Measurements from ENCODE around the gene PIP4K2A. TPM values are rescaled to one million over a fixed set of nuclear protein-coding genes. Genes with fewer than 3 reads are reported as not detected.

PIP4K2A gene
- total RNA-seq, result 10 to 100 TPM; 13.2 to 17.4 TPM

GRCh38 chr10:22714479-22715289 is at the start of gene PIP4K2A:
PIP4K2A (minus strand) TSS chr10:22714578; CDS start chr10:22714326, 252 bp downstream.
- Histone ChIP-seq H3K27me3 (replicated peaks; ENCODE audit: insufficient read depth) (no peaks in the 10 kb centered on the region), H3K27ac (peak within 1 kb of the TSS; percentile 66 to 74), H3K4me3 (peak within 1 kb of the TSS; percentile 78 to 88), H3K36me3 (no peaks in the 10 kb centered on the region), H3K4me1 (replicated peaks) (no peaks in the 10 kb centered on the region), H3K9me3 (no peaks in the 10 kb centered on the region)
- DNase-seq (ENCODE audit: low spot score), result peak; percentile 55
- TF ChIP-seq CTCF (IDR thresholded peaks at IDR 0.05) (no peak), POLR2AphosphoS5 (IDR thresholded peaks at IDR 0.05) (no peak)
- intact Hi-C loops (cut with DNase I), result loop anchor here (10.0 kb wide), 2 partner anchors 370 to 700 kb away; partner anchors contain the start of gene SPAG6
- WGBS, result 34% methylated on average over 17 of the region's 83 CpGs

- 77% methylated on average over 1 of the region's 1 CpG for WGBS
- Histone ChIP-seq H3K27ac (no peak overlapping the region), H3K4me1 (replicated peaks) (no peaks in the 10 kb centered on the region), H3K4me3 (no peak overlapping the region), H3K9me3 (no peaks in the 10 kb centered on the region), H3K27me3 (replicated peaks; ENCODE audit: insufficient read depth) (no peaks in the 10 kb centered on the region), H3K36me3 (no peaks in the 10 kb centered on the region)
- no peak for TF ChIP-seq POLR2A (IDR thresholded peaks at IDR 0.05)
- TF ChIP-seq CTCF (IDR thresholded peaks at IDR 0.05), result no peak
- no peak for TF ChIP-seq POLR2AphosphoS5 (IDR thresholded peaks at IDR 0.05)
- intact Hi-C loops (cut with DNase I), result no loop called here
- no peak for DNase-seq (ENCODE audit: low spot score)
Observed at GRCh38 chr10:22761569-22762220, 47.3 kb upstream of the PIP4K2A start.

- TF ChIP-seq POLR2A (IDR thresholded peaks at IDR 0.05), result no peak
- no peak for TF ChIP-seq CTCF (IDR thresholded peaks at IDR 0.05)
- no peak for TF ChIP-seq POLR2AphosphoS5 (IDR thresholded peaks at IDR 0.05)
- Histone ChIP-seq H3K27me3 (replicated peaks; ENCODE audit: insufficient read depth) (no peaks in the 10 kb centered on the region), H3K4me3 (no peak overlapping the region), H3K27ac (no peak overlapping the region), H3K9me3 (no peaks in the 10 kb centered on the region), H3K36me3 (no peaks in the 10 kb centered on the region), H3K4me1 (replicated peaks) (no peaks in the 10 kb centered on the region)
- intact Hi-C loops (cut with DNase I), result no loop called here
- DNase-seq (ENCODE audit: low spot score), result no peak
Observed at GRCh38 chr10:22760025-22760424, 45.6 kb upstream of the PIP4K2A start.

GRCh38 chr10:22758867-22759266 is 44.5 kb upstream of the PIP4K2A start:
- no peak overlapping the region for H3K4me3 ChIP-seq
- 94% methylated on average over 6 of the region's 6 CpGs for WGBS
- no peaks in the 10 kb centered on the region for H3K27me3 ChIP-seq (replicated peaks; ENCODE audit: insufficient read depth)
- intact Hi-C loops (cut with DNase I), result no loop called here
- TF ChIP-seq POLR2AphosphoS5 (IDR thresholded peaks at IDR 0.05) (no peak), CTCF (IDR thresholded peaks at IDR 0.05) (no peak)
- H3K9me3 ChIP-seq, result no peaks in the 10 kb centered on the region
- H3K4me1 ChIP-seq (replicated peaks), result no peaks in the 10 kb centered on the region
- no peaks in the 10 kb centered on the region for H3K36me3 ChIP-seq
- no peak overlapping the region for H3K27ac ChIP-seq
- DNase-seq (ENCODE audit: low spot score), result no peak

Measured in prostate gland (tissue), 2 donors.